ENCODE data around the gene PLXNC1.

PLXNC1 gene

DNA sequence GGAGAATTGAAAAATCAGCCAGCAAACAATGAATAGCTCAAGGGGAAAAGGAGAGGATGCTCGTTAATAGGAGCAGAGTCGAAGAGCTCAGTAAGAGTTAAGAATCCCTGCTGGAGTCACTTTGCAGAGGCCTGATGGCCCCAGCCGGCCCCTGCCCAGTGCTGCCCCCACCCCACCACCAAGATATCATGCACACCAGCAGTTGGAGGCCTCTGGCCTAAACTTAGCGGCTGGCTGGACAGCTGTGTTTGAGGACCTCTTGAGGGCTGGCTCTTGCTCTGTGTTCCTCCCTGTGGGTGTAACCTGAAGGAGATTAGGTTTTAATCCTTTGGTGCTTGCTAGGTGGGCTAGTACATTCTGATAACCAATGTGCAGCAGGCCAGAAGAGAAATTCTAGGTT, 142.0 kb downstream of the PLXNC1 start:
- Histone ChIP-seq H3K27me3 (ENCODE audit: control insufficient read depth, insufficient read depth, low read length) (no peaks in the 10 kb centered on the region), H3K9me3 (ENCODE audit: control insufficient read depth, insufficient read depth, low read length) (no peaks in the 10 kb centered on the region), H3K4me1 (ENCODE audit: control insufficient read depth, insufficient read depth, low read length) (peaks cover 6% of the 10 kb centered on the region), H3K36me3 (ENCODE audit: control insufficient read depth, insufficient read depth, low read length) (no peaks in the 10 kb centered on the region), H3K4me3 (ENCODE audit: low read length) (no peak overlapping the region), H3K27ac (ENCODE audit: low read length) (no peak overlapping the region)
- no peak for DNase-seq (ENCODE audit: low read depth, low spot score)
- WGBS (ENCODE audit: insufficient coverage, insufficient read length): no CpG with 5 or more reads among the region's 4 CpGs

DNA sequence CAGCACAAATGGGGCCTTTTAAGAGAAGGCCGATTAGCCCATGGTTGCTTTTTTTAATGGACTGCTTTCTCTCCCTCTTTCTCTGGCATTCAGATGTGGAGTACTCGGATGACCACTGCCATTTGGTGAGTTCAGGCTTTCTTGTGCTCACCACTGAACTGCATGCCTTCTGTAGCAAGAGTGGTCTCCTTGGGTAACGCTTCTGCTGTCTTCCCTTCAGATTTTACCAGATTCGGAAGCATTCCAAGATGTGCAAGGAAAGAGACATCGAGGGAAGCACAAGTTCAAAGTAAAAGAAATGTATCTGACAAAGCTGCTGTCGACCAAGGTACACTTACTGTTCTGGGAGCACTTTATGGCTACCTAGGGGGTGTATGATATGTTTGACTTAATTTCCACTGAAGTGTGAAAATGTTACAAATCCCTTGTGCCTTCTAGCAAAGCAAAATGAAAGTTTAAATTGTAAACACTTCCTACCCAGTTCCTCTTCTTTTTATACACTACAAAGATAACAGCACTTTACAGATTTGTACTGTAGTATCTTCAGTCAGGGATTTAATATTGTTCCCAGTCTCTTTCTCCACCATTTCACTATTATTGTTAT, 148.8 kb downstream of the PLXNC1 start:
- WGBS (ENCODE audit: insufficient coverage, insufficient read length): no CpG with 5 or more reads among the region's 6 CpGs
- Histone ChIP-seq H3K4me1 (ENCODE audit: control insufficient read depth, insufficient read depth, low read length) (no peaks in the 10 kb centered on the region), H3K36me3 (ENCODE audit: control insufficient read depth, insufficient read depth, low read length) (no peaks in the 10 kb centered on the region), H3K27ac (ENCODE audit: low read length) (no peak overlapping the region), H3K4me3 (ENCODE audit: low read length) (no peak overlapping the region), H3K27me3 (ENCODE audit: control insufficient read depth, insufficient read depth, low read length) (no peaks in the 10 kb centered on the region), H3K9me3 (ENCODE audit: control insufficient read depth, insufficient read depth, low read length) (no peaks in the 10 kb centered on the region)
- DNase-seq (ENCODE audit: low read depth, low spot score): no peak

DNA sequence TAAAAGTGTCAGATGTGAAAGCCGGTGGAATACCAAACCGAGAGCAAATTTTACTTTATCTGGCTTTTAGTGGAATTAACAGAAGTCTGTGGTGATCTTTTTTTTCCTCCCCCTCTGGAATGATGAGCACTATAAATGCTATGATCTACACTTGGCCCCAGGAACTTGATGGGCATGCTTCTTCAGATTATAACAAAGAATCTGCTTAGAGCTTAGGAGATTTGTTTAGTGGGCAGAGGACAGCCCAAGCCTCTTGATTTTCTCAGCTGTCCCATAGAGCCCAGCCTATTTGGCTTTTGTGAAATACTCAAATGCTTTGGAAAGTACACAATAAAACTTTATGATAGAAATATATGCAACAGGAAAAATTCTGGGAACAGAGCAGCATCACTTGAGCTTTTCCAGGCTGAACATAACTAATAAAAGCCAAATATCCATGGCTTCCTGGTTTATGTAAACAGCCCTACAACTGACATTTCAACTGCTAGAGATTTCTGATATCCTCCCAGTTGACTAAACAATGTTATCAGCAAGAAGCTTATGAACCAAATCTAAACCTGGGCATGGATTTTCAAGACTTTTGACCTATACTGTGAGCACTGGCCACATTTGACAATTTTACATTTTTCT, 149.6 kb downstream of the PLXNC1 start:
- no CpG with 5 or more reads among the region's 2 CpGs for WGBS (ENCODE audit: insufficient coverage, insufficient read length)
- Histone ChIP-seq H3K36me3 (ENCODE audit: control insufficient read depth, insufficient read depth, low read length) (no peaks in the 10 kb centered on the region), H3K4me3 (ENCODE audit: low read length) (no peak overlapping the region), H3K9me3 (ENCODE audit: control insufficient read depth, insufficient read depth, low read length) (no peaks in the 10 kb centered on the region), H3K27me3 (ENCODE audit: control insufficient read depth, insufficient read depth, low read length) (no peaks in the 10 kb centered on the region), H3K4me1 (ENCODE audit: control insufficient read depth, insufficient read depth, low read length) (no peaks in the 10 kb centered on the region), H3K27ac (ENCODE audit: low read length) (no peak overlapping the region)
- DNase-seq (ENCODE audit: low read depth, low spot score): no peak

DNA sequence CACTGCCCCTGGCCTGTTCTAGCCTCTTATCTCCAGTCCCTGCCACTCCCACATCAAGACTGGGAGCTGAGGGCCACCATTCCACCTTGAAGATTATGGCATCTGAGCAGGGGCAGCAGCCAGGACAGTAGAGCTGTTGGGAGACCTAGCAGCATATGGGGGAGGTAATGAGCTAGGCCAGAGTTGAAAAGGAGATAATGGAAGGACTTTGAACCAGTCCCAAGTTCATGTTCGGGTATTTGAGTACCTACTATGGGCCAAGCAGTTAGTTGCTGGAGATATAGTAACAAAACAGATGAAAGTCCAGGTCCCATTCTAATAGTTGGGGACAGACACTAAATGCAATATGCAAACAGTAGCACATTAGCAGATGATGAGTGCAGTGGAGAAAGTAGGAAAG, 151.5 kb downstream of the PLXNC1 start:
- no CpG with 5 or more reads among the region's 1 CpG for WGBS (ENCODE audit: insufficient coverage, insufficient read length)
- no peaks in the 10 kb centered on the region for H3K9me3 ChIP-seq (ENCODE audit: control insufficient read depth, insufficient read depth, low read length)
- no peaks in the 10 kb centered on the region for H3K27me3 ChIP-seq (ENCODE audit: control insufficient read depth, insufficient read depth, low read length)
- DNase-seq (ENCODE audit: low read depth, low spot score): no peak
- no peaks in the 10 kb centered on the region for H3K36me3 ChIP-seq (ENCODE audit: control insufficient read depth, insufficient read depth, low read length)
- no peak overlapping the region for H3K27ac ChIP-seq (ENCODE audit: low read length)
- H3K4me1 ChIP-seq (ENCODE audit: control insufficient read depth, insufficient read depth, low read length): no peaks in the 10 kb centered on the region
- H3K4me3 ChIP-seq (ENCODE audit: low read length): no peak overlapping the region

DNA sequence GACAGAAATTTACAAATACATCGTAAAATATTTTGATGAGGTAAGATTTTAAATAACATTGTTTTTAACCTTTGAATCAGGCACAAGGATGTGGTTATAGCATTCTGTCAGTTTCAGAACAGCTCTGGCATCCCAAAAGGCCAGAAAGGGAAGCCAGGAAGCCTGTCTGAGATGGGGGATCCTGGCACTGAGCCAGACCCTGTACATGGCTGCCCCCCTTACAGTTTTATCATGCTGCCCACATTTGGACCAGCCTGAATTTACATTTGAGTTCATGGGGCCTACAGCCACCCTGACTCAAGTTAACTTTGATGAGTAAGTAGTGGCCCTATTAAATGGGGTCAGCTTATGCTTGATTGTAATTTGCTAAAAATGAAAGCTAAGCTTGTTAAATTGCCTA, 155.6 kb downstream of the PLXNC1 start:
- Histone ChIP-seq H3K27ac (ENCODE audit: low read length) (no peak overlapping the region), H3K36me3 (ENCODE audit: control insufficient read depth, insufficient read depth, low read length) (no peaks in the 10 kb centered on the region; the same call in 1 of the 2 replicates)

DNA sequence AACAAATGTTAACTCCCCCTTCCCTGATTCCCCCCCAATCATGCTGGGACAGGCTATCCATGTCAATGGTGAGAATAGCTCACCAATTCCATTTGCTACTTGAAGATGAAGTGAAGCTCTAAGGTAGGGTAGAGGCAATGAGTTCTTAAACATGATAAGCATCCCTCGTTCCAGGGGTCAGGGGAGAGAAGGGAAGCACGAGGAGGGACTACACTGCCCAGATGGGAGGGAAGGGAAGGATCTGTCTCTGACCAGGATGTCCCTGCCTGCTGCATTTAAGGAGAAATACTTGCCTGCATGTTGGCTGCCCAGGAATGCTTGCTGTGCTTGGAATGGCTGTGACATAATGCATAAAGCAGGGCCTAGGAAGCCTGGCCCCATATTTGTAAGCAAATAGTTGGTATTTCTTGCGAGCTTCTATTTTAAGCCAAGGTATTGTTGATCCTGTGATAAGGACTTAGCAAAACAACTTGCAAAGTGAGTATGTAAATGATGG, 156.2 kb downstream of the PLXNC1 start:
- Histone ChIP-seq H3K4me1 (ENCODE audit: control insufficient read depth, insufficient read depth, low read length) (peaks cover 5% of the 10 kb centered on the region; the same call in 1 of the 2 replicates), H3K27ac (ENCODE audit: low read length) (no peak overlapping the region), H3K36me3 (ENCODE audit: control insufficient read depth, insufficient read depth, low read length) (no peaks in the 10 kb centered on the region; the same call in 1 of the 2 replicates), H3K9me3 (ENCODE audit: control insufficient read depth, insufficient read depth, low read length) (no peaks in the 10 kb centered on the region), H3K4me3 (ENCODE audit: low read length) (no peak overlapping the region), H3K27me3 (ENCODE audit: control insufficient read depth, insufficient read depth, low read length) (no peaks in the 10 kb centered on the region)
- peak; percentile 74 for DNase-seq (ENCODE audit: low read depth, low spot score)
- WGBS (ENCODE audit: insufficient coverage, insufficient read length): no CpG with 5 or more reads among the region's 3 CpGs

More for the DNA sequence above, 155.6 kb downstream of the PLXNC1 start:
- WGBS (ENCODE audit: insufficient coverage, insufficient read length): no CpG with 5 or more reads among the region's 1 CpG
- Histone ChIP-seq H3K4me3 (ENCODE audit: low read length) (no peak overlapping the region), H3K27me3 (ENCODE audit: control insufficient read depth, insufficient read depth, low read length) (no peaks in the 10 kb centered on the region), H3K9me3 (ENCODE audit: control insufficient read depth, insufficient read depth, low read length) (no peaks in the 10 kb centered on the region), H3K4me1 (ENCODE audit: control insufficient read depth, insufficient read depth, low read length) (peaks cover 5% of the 10 kb centered on the region; the same call in 1 of the 2 replicates)
- no peak for DNase-seq (ENCODE audit: low read depth, low spot score)

DNA sequence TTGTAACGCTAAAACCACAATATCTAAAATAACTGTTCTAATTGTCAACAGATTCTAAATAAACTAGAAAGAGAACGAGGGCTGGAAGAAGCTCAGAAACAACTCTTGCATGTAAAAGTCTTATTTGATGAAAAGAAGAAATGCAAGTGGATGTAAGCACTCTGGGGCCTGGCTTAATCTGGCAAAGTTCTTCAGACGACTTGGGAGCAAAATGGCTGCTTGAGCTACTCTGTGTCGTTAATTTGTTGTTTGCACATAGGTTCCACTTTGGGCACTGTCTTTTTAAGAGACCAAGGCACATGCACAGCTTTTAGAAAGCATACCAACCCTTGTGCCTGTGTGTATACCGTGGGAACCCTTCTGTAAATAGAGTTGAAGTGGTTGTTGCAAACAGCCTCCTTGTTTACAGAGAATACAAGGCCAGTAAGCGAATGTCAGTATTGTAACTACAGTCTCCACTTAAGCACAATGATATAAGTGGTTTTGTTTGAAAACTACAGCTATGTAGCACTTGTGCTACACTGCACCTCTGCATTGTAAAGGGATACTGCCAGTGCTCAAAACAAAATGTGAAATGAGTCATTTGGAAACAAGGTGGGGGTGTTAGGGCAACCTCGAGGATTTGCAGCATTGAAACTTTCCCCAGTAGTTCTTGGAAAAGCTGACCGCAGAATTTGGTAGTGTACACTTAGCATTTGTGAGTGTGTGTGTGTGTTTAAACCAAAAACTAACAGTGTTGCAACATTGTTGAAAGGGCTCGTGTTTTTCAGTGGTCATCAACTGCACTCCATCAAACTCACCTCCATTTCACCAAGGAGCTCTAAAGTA, 157.0 kb downstream of the PLXNC1 start:
- H3K36me3 ChIP-seq (ENCODE audit: control insufficient read depth, insufficient read depth, low read length): no peaks in the 10 kb centered on the region; the same call in 1 of the 2 replicates
- H3K27me3 ChIP-seq (ENCODE audit: control insufficient read depth, insufficient read depth, low read length): no peaks in the 10 kb centered on the region
- no peak for DNase-seq (ENCODE audit: low read depth, low spot score)
- no CpG with 5 or more reads among the region's 9 CpGs for WGBS (ENCODE audit: insufficient coverage, insufficient read length)
- H3K9me3 ChIP-seq (ENCODE audit: control insufficient read depth, insufficient read depth, low read length): no peaks in the 10 kb centered on the region
- peak overlapping the region; percentile 80 for H3K27ac ChIP-seq (ENCODE audit: low read length)
- peaks cover 5% of the 10 kb centered on the region; the same call in 1 of the 2 replicates for H3K4me1 ChIP-seq (ENCODE audit: control insufficient read depth, insufficient read depth, low read length)
- no peak overlapping the region for H3K4me3 ChIP-seq (ENCODE audit: low read length)

DNA sequence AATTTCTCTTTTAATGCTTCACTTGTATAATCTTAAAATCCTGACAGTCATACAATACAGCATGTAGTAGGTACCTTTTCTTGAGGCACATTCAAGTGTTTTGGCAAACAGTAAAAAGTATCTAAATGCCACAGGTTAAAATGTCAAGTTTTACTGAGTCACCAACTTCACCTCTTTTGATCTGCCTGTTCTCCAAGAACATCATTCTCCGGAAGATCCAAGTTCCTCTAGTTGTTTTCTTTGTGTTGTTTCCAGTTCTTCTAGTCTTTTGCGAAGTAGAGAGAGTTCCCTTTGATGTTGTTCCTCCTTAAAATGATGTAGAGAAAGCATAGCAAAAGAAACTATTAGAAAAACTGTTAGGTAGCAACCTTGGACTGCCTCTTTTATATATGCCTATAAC, 160.2 kb downstream of the PLXNC1 start:
- H3K4me1 ChIP-seq (ENCODE audit: control insufficient read depth, insufficient read depth, low read length): peaks cover 5% of the 10 kb centered on the region; the same call in 1 of the 2 replicates
- no peaks in the 10 kb centered on the region; the same call in 1 of the 2 replicates for H3K36me3 ChIP-seq (ENCODE audit: control insufficient read depth, insufficient read depth, low read length)
- H3K9me3 ChIP-seq (ENCODE audit: control insufficient read depth, insufficient read depth, low read length): no peaks in the 10 kb centered on the region
- no peak overlapping the region for H3K27ac ChIP-seq (ENCODE audit: low read length)
- H3K27me3 ChIP-seq (ENCODE audit: control insufficient read depth, insufficient read depth, low read length): no peaks in the 10 kb centered on the region
- DNase-seq (ENCODE audit: low read depth, low spot score): no peak
- WGBS (ENCODE audit: insufficient coverage, insufficient read length): no CpG with 5 or more reads among the region's 2 CpGs
- H3K4me3 ChIP-seq (ENCODE audit: low read length): no peak overlapping the region

DNA sequence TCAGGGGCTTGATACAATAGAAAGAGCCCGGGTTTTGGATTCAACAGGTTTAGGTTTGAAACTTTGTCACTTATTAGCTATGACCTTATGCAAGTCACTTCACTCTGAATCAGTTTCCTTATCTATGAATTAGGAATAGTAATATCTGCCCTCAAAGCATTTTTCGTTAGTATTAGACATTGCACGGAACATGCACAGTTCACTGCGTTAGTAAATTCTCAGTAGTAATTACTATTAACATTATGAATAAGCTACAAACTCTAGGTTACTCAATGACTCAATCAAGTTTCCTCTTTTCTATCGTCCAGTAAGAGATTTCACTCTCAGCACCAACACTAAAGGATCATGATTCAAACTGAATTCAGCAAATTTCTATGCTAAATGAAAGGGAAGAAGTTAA, 161.0 kb downstream of the PLXNC1 start:
- no peak for DNase-seq (ENCODE audit: low read depth, low spot score)
- Histone ChIP-seq H3K4me1 (ENCODE audit: control insufficient read depth, insufficient read depth, low read length) (peaks cover 5% of the 10 kb centered on the region; the same call in 1 of the 2 replicates), H3K9me3 (ENCODE audit: control insufficient read depth, insufficient read depth, low read length) (no peaks in the 10 kb centered on the region), H3K27ac (ENCODE audit: low read length) (no peak overlapping the region), H3K4me3 (ENCODE audit: low read length) (no peak overlapping the region), H3K36me3 (ENCODE audit: control insufficient read depth, insufficient read depth, low read length) (no peaks in the 10 kb centered on the region; the same call in 1 of the 2 replicates), H3K27me3 (ENCODE audit: control insufficient read depth, insufficient read depth, low read length) (no peaks in the 10 kb centered on the region)
- no CpG with 5 or more reads among the region's 5 CpGs for WGBS (ENCODE audit: insufficient coverage, insufficient read length)

DNA sequence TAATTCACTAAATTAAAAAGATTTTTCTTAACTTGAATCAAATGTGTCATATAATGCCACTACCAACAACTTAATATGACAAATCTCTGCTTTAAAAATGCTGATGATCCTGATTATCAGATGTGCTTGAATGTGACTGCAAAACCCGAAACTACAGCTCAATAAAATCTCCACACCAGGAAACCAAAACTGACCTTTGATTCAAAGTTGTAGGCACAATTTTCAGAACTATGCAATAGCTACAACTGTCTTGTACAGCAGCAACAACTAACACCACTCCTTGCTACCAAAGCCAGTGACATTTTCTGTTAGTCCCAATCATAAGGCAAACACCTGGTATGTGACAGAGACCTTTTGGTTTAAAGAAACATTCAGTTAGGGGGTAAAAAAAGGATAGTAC, 164.0 kb downstream of the PLXNC1 start:
- Histone ChIP-seq H3K27ac (ENCODE audit: low read length) (no peak overlapping the region), H3K4me1 (ENCODE audit: control insufficient read depth, insufficient read depth, low read length) (no peaks in the 10 kb centered on the region), H3K36me3 (ENCODE audit: control insufficient read depth, insufficient read depth, low read length) (no peaks in the 10 kb centered on the region; the same call in 1 of the 2 replicates), H3K9me3 (ENCODE audit: control insufficient read depth, insufficient read depth, low read length) (no peaks in the 10 kb centered on the region), H3K27me3 (ENCODE audit: control insufficient read depth, insufficient read depth, low read length) (no peaks in the 10 kb centered on the region), H3K4me3 (ENCODE audit: low read length) (no peak overlapping the region)
- DNase-seq (ENCODE audit: low read depth, low spot score): no peak
- WGBS (ENCODE audit: insufficient coverage, insufficient read length): no CpG with 5 or more reads among the region's 1 CpG
